ENCODE data around the gene KLF15.

KLF15 gene

DNA sequence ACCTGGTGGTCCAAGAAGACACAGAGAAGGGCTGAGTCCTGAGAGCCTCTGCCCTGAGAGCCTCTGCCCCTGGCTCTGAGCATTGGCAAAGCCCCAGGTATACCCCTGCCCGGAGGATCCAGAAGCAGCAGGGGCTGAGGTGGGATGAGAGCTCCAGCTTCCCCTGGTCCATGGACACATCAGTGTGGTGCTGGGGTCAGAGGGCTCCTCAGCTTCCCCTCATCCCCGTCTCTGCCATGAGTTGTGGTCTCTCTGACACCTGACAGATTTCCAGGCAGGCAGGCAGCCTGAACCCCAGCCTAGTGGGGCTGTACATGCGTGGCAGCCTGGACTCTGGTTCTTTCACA lies 3.5 kb upstream of the KLF15 start:
- DNase-seq (ENCODE audit: low read depth): no peak

DNA sequence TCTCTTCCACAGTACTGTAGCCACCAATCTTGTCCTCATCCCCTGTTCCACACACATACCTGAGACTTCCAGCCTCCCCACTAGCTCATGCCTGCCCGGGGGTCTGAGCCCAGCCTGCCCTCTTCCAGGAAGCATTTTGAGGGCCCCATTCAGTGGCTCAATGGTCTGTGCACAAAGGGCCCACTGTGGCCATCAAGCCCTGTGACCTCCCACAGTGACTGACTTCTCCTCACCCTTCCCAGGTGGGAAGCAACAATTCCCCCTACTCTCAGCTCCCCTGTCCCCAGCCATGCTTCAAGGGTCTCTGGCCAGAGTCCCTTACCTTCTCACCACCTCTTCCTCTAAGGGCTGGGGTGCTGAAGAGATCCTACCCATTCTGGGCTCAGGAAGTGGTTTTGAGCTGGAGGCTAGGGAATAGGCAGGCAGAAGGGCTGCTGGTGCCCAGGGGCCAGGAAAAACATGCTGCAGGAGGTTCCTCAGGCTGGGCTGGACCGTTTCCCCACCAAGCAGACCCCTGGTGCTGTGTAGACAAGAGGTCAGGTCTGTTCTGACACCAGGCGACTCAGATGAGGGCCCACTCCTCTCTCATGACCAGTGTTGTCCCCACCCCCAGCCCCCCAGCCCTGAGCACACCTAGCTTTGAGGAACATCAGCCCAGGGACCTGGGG lies 3.0 kb upstream of the KLF15 start:
- no peak for DNase-seq (ENCODE audit: low read depth)

DNA sequence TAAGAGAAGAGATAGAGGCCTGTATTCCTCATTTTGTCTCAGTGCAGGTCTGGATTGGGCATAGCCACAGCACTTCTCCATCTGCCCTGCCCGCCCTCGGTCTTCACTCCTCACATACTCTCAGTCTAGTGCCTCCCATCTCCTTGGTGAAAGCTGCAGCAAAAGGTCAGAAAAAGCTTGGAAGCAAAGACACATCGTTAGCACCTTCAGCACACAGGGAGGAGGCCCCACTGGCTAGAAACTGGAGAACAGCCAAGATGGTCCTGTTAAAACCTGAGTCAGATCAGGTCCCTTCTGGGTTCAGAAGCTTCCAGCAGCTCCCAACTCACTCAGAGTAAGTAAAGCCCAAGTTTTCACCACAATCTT lies 1.6 kb upstream of the KLF15 start:
- DNase-seq (ENCODE audit: low read depth): no peak

DNA sequence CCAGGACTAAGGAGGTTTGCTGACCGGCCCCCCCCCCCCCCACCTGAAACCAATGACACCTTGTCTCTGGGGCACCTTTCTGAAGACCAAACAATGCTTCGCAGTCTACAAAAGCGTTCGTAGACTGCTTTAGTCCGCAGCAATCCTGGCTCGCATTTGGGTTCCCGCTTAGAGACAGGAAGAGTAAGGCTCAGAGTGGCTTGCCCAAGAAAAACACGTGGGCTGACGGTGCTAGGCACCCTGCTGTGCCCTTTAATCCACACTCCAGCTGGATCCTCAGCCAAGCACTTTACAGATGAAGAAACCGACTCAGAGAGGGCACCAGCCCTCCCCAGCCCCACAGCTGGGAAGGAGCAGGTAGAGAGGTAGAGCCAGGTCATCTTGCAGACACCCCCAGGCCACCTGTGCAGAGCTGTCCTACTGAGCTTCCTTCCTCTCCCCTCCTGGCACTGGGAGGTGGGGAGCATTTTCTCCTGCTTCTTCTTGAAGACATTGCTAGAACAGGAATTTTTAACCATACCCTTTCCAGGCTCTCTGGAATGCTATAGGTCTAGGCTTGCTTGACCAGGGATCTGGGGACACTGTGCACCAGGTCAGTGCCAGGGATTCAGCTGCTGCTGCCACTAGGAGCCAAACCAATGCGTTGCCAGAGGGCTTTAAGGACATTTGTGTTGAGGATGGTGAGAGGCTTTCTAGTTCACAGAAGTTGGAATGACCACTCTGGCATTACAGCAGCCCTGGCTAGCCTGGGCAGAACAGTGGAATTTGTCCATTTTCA lies 1.0 kb upstream of the KLF15 start:
- DNase-seq (ENCODE audit: low read depth): no peak

DNA sequence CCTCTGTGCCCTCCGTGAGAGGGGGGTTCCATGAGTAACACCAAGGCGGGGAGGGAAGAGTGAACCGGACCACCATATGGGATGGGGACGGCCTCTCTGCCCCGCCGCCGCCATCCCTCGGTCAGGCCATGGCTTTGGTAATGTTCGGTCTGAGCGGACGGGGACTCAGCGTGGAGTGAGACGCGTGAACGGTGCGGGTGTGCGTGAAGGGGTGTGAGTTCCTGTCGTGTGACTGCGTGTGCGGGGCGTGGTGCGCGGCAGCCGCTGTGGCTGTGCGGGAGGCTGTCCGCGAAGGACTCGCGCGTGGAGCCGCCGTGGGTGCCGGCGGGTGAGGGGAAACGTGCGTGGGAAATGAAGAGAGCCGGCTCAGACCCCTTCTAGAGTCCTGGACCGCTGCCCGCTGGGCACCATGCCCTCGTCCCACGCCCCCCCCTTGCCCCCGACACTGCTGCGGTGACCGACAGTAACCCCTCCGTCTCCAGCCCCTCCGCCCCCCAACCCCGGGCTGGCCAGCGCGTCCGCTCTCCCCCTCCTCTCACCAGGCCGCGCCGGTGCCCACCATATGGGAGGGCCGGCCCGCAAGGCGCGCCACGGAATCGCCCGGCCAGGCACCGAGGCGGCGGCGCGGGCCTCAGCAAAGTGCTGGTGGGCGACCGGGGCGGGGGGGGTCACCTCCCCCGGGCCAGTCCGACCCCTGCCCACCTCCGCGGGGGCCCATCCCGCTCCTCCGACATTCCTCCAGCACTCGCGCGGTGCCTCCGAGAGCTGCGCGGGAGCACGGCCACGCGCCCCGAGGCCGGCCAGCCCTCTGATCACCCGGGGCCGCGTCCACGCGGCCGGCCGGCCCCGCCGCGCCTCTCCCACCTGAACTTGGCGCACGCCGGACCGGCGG lies 589 bp downstream of the KLF15 start:
- DNase-seq (ENCODE audit: low read depth): peak; percentile 14

DNA sequence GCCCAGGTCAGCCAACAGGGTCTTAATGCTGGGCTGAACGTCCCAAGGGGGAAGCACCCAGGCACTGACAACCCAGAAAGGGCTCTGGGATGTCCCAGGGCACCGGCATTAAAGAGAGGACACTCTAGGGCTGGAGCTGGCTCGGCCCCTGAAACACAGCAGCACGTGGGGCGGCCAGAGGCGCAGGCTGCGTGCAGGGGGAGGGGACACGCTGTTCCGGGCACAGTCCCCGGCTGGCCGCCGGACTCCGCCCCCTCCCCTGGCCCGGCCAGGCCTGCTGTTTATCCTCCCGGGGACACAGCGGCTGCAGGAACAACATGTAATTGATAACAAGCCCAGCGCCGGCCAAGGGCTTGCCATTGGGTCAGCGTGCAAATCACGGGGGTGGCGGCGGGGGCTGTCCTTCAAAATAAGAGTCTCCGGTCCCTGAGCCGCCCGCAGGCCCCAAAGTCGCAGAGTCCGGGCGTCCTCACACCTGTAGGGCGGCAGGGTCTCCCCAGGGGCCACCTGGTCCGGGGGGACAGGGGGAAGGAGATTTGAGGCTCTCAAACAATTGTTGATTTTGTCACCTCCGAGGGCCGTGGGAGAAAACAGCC lies 1.3 kb downstream of the KLF15 start:
- peak; percentile 49 for DNase-seq (ENCODE audit: low read depth)

DNA sequence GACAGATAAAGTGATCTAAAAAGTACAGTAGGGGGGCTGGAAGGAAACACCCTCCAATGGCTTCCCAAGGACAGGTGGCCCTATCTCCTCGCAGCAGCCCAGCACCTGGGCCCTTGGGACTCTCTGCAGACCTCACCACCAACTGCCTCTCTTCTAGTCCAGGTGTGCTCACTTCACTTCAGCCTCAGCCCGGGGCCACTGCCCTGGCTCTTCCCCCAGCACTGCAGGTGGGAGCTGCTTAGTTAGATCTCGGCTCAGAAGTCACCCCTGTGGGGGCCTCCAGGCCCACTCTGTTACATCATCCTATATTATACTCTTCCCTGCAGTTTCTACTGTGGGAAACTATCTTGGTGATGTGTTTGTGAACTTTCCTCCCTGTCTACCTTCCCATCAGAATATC lies 2.0 kb downstream of the KLF15 start:
- DNase-seq (ENCODE audit: low read depth): no peak

DNA sequence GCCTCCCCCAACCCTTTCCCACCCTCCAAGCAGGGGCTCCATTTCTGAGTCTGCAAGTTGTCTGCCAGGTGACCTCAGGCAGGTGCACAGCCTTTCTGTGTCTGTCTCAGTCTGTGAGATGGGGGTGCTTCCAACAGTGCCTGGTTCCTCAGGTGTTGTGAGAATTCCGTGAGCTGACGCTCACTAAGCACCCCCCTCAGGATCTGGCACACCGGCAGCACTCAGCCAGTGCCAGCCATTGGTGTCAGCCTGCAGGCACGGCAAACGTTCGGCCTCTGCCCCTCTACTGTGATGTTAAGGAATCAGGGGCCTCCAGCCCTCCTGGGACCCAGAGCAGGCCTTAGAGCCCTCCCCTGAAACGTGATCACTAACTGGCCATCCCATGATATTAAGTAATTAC lies 2.4 kb downstream of the KLF15 start:
- DNase-seq (ENCODE audit: low read depth): no peak

DNA sequence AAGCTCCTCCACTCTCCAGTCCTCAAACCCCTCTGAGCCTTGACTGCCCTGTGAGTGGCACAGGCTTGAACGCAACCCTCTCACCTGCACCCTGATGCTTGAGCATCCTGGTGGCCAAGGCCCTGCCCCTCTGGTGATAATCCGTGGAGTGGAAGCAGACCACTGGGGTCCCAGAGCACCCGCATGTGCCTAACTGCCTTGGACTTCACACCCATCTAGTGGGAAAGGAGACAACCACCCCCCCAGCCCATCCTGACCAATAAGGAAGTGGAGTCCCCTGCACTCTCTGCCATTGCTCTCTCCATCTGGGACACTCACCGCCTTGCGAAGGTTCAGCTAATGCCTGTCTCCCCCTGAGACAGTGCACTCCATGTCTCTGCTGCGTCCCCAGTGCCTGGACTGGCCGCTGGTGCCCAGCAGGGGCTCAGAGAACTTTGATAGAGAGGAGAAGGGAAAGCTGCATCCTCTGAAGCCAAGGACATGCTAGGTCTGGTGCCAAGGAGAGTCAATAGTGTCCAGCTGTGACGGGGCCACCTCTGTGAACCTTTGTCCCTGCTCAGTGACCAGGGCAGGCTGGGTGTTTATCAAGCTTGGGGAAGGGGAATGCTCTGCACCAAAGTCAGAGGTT lies 3.4 kb downstream of the KLF15 start:
- no peak for DNase-seq (ENCODE audit: low read depth)

DNA sequence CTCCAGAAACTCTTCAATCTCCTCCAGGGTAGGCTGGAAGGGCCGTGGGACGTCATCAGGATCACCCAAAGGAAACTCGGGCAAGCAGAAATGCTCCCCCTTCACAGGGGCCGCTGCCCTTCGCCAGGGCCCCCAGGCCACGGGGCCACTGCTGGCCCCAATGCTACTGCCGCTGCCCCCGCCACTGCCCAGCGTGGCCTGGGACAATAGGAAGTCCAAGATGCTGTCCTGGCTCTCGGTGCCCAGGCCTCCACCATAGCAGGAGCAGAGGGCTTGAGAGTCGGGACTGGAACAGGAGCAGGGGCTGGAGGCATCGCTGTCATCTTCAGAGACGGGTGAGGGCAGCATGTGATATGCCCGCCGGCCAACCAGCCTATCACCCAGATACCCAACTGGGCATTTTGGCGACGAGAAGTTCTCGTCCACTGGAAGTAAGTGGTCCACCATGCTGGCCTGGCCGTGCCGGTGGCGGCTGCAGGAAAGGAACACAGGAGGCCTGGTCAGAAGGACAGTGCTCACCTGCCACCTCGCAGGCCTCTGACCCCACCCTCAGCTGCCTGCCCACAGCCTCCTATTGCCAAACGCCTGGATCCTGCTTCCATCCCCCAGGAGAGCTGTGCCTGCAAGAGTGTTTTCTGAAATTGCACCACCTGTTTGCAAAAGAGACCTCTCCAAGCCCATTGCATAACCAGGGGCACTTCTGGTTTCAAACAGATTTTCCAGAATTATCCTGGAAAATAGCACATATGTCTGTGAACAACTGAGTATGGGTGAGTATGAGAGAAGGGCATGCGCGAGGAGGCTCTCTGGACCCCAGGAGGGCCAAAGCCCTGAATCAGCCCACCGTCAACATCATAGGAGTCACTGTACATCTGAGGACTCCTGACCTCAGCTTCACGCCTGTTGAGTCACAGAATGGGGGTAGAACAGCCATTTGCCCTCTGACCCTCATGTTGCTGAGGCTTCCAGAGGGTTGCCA lies 4.4 kb downstream of the KLF15 start:
- DNase-seq (ENCODE audit: low read depth): peak; percentile 37

DNA sequence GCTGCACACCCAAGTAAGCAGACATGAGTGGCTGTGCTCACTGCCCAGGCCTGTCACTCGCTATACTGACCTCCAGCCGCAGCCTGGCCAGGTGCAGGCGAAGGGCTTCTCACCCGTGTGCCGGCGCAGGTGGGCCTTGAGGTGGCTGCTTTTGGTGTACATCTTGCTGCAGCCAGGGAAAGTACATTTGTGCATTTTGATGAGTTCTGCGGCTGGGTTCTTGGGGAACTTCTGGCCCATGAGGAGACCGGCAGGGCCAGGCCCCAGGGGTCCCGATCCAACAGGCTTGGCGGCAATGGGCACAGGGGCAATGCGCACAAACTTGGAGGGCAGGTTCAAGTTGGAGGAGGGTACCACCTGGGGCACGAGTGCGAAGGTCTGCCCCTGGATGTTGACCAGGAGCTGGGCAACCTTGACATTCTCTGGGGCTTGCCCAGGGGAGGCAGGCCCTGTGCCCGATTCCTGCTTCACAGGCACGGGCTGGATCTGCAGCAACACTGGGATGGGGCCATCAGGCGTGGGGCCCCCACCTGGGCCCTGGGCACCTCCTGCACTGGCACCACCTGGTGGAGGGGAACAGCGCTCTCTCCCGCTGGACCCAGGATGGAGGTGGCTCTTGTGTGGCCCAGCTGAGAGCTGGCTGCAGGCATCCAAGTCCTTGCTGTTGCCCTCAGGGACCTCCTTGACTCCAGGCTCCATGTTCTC lies 5.3 kb downstream of the KLF15 start:
- no peak for DNase-seq (ENCODE audit: low read depth)

DNA sequence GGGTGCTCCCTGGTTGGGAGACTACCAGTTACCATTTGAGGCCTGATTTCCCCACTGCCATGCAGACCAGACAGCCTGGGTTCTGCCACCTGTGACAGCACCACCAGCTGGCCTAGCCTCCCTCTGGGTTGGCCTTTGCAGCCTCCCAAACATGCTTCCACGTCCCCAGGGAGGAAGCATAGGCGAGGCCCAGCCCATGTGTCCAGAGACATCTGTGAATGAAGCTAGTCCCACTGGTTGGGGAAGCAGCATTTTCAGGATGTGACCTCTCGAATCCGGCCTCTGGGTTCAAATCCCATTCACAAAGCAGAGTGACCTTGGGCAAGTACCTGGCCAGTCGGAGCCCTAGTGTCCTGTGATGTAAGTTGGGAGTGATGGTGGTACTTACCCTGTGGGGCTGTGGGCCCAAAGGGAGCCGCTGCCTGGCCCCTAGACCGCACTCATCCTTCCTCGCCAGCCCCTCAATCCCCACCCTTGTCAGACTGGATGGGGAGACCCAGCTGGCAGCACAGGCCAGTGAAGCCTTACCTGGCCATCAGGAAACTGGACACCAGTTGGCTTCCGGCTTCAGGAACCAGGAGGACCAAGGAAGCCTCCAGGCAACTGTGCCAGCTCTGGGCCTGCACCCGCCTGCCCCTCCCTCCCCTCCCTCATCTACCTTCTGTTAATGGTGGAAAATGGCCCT lies 6.0 kb downstream of the KLF15 start:
- no peak for DNase-seq (ENCODE audit: low read depth)

DNA sequence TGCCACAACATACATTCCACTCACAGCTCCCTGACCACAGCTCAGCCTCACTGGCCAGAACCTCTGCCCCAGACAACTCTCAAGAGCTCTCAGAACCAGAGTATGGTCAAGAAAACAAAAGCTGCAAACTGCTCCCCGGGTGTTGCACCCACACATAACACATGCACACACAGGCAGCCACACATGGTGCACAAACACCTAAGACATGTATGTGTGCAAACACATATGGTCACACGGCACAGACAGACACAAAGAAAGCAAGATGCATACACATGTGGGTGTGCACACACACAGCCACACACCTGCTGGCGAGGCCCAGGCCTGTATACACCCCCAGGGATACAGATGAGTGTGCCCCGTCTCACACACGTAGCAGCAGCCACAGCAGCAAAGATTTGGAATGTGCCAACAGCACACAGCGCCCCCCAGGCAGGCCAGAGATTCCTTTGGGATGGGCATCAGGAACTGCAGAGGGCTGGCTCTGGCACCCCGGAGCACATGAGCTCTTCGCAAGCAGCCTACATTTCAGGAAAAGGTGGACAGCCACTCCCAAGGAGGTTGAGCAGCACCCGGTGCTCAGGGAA lies 6.6 kb downstream of the KLF15 start:
- no peak for DNase-seq (ENCODE audit: low read depth)

DNA sequence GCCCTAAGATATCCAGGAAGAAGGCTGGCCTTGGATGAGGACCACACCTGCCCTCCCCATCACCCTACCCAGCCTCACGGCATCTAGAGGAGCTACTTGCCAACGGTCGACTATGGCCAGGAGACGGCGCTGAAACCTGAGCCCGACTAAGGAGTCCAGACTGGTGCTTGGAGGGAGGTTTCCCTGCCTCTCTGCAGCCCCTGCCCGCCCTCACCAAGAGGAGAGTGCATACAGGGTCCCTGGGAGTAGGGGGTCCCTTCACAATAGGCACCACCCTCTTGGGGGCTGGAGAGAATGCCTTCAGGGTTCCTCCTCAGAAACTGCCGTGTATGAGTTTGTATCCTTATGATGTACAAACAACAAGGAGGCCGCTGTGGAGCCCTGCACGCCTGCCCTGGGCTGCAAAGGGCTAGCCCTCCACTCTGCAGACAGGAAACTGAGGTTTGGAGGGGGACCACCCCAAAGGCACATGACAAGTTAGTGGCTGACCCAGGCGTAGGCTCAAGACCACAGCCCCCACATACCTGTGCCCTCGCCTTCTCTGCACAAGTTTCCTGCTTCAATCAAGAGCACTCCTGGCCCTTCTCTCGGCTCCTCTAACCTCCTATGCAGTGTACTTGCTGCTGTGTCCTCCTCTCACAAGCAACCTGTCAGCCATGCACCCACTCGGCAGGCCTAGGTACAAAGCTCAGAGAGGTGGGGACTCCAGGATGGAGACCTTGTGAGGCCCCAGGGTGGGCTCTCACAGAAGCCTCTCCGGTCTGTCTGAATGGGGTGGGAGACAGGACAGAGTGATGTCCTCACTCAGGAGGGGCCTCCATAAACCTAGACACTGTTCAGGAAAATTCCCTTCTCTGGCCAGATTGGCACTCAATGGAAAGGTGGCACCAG lies 7.4 kb downstream of the KLF15 start:
- DNase-seq (ENCODE audit: low read depth): no peak

DNA sequence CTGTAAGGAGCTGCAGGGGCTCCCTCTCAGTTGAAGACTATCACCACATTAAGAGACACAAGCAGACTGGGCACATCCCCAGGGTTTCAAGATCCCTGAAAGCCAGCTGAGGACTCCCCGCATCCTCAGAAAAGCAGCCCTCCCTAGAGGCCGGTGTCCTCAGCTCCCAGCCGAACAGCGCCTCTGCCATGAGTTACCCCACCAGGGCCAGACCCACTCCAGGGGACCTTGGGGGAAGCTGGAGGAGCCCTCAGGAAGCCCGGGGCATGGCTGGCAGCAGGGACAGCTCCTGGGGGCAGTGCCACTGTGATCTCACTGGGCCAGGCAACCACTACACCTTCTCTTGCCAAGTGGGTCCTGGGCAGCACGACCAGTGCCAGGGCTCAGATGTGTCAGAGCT lies 8.1 kb downstream of the KLF15 start:
- DNase-seq (ENCODE audit: low read depth): no peak

DNA sequence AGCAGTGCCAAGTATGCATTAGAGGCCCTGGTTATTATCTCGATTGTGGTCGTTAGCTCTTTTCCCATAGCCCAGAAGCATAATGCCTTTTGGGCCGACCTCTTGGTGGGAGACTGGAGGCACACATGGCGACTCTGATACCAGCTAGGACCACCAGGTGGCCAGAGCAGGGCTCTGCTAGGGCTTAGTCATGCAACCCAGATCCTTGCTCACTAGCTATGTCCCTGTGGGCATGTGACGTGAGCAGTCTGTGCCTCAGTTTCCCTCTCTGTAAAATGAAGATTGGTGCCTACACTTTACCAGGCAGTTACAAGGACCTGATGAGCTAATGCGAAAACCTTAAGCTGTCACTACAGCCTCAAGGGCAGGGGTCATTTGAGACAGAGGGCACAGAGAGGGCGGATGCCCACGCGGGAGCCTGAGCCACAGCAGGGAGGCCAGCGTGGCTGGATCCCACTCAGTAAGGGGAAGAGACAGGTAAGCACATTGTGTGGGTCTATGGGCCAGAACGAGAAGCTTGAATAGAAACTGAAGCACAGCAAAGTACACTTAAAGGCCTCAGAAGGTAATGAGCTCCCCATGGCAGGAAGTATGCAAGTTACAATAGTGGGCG lies 8.8 kb downstream of the KLF15 start:
- peak; percentile 45 for DNase-seq (ENCODE audit: low read depth)

DNA sequence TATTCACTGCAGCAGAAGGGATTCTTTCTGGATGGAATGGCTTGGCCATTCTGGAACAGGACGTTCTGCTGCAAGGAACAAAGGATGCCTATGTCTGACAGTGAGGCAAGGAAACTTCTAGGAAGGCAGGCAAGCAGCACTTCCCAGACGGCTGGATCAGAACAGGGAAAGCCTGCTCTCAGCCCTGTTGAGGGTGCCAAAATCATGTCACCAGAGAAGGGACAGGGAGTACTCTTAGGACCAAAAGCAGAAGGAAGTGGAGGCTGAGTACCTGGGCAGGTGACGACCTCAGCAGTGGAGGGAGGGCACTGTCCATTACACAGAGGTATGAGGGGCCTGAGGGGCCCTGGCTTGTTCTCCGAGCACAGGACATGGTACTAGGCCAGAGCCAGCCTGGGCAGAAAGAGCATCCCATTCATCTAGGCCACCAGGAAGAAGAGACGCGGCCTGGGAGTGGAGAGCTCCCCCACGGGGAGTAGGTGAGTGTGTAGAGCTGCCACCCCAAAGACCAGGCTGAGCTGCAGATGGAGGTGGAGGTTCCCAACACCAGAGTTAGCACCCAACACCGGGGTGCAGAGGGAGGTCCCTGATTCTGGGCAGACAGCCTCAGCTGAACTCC lies 9.6 kb downstream of the KLF15 start:
- DNase-seq (ENCODE audit: low read depth): no peak
